Mammary epithelial cell (primary cell): Measurements from ENCODE around the gene DLX1.

ENCODE experiments used
- CTCF ChIP-seq, 2 donors: IDR thresholded peaks in 1 of 2; conservative IDR thresholded peaks in 1 of 2; 2 replicates each; pipeline ENCODE4 v1.5.1; 2011 to 2012; ENCODE audit warnings: inconsistent platforms in 2 of 2, low read length in 2 of 2, mild to moderate bottlenecking in 2 of 2, control low read depth in 1 of 2, low read depth in 1 of 2; ENCODE audit not compliant: insufficient read depth in 1 of 2; ENCODE audit errors: extremely low read depth in 1 of 2
- EZH2 ChIP-seq: IDR thresholded peaks from 2 replicates; pipeline ENCODE4 v1.6.1; 2012; ENCODE audit warnings: low read length, inconsistent platforms, borderline replicate concordance

- TF ChIP-seq CTCF (conservative IDR thresholded peaks at IDR 0.05 in 1 of 2, IDR thresholded peaks at IDR 0.05 in 1 of 2; ENCODE audit: extremely low read depth in 1 of 2, insufficient read depth in 1 of 2, low read depth in 1 of 2, low read length in 2 of 2) (no peak), EZH2 (no peak)
Measured at GRCh38 chr2:172116107-172116506, 30.8 kb downstream of the DLX1 start.
